Esophagus muscularis mucosa (tissue), 4 donors: Measurements from ENCODE around the gene FAM83F.

ENCODE experiments used
- EP300 ChIP-seq: sonication (generic); formaldehyde crosslinking; IDR thresholded peaks from one replicate; pipeline ENCODE4 v1.6.1; 2017; ENCODE audit warnings: antibody characterized with exemption
- POLR2A ChIP-seq: fragments of 450-650 bp; IDR thresholded peaks from one replicate; pipeline ENCODE4 v1.6.1; 2017; ENCODE audit warnings: antibody characterized with exemption, moderate library complexity, mild to moderate bottlenecking, low read depth
- POLR2AphosphoS5 ChIP-seq, 2 donors: sonication (generic); formaldehyde crosslinking; IDR thresholded peaks; one replicate each; pipeline ENCODE4 v1.6.1; 2017; ENCODE audit warnings: antibody characterized with exemption in 2 of 2
- TF ChIP-seq, protein P1 (sequence below), 3 experiments: fragments of 200-600 bp in 2 of 3; fragments of 450-650 bp in 1 of 3; sonication (generic) in 2 of 3; IDR thresholded peaks; one replicate each; pipeline ENCODE4 v1.5.1; 2017 to 2019; ENCODE audit warnings: antibody characterized with exemption in 3 of 3, mild to moderate bottlenecking in 2 of 3, moderate library complexity in 1 of 3

DNA sequence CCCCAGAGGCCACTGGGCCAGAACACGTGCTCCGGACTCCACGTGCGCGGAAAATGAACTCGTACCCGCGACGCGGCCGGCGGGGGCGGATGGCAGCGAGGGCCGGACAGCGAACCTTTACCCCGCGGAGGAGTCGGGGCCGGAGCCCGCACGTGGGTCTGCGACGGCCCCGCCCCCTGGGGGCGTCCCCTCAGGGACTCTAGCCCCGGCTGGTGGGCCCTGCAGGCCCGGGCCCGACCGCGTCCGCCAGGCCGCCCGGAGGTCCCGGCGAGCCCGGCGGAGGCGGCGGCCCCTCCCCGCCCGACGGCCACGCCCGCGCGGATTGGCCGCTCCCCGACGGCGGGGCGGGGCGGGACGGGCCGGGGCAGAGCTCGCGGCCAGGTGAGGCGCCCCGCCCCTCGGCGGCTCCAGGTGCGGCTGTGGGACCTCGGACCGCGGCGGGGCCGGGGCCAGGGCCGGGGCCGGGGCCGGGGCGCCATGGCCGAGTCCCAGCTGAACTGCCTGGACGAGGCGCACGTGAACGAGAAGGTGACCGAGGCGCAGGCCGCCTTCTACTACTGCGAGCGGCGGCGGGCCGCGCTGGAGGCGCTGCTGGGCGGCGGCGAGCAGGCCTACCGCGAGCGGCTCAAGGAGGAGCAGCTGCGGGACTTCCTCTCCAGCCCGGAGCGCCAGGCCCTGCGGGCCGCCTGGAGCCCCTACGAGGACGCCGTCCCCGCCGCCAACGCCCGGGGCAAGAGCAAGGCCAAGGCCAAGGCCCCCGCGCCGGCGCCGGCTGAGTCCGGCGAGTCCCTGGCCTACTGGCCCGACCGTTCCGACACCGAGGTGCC, at the start of gene FAM83F:
- no peak for TF ChIP-seq EP300
- TF ChIP-seq POLR2AphosphoS5 (IDR thresholded peaks at IDR 0.05) = no peak
- TF ChIP-seq, protein P1, sequence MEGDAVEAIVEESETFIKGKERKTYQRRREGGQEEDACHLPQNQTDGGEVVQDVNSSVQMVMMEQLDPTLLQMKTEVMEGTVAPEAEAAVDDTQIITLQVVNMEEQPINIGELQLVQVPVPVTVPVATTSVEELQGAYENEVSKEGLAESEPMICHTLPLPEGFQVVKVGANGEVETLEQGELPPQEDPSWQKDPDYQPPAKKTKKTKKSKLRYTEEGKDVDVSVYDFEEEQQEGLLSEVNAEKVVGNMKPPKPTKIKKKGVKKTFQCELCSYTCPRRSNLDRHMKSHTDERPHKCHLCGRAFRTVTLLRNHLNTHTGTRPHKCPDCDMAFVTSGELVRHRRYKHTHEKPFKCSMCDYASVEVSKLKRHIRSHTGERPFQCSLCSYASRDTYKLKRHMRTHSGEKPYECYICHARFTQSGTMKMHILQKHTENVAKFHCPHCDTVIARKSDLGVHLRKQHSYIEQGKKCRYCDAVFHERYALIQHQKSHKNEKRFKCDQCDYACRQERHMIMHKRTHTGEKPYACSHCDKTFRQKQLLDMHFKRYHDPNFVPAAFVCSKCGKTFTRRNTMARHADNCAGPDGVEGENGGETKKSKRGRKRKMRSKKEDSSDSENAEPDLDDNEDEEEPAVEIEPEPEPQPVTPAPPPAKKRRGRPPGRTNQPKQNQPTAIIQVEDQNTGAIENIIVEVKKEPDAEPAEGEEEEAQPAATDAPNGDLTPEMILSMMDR (IDR thresholded peaks at IDR 0.05) = no peak
- TF ChIP-seq POLR2A = no peak
